MCF 10A (cell line): ENCODE results near the gene SEC61A1. TPM values are rescaled to one million over a fixed set of nuclear protein-coding genes. Genes with fewer than 3 reads are reported as not detected.
A peak's percentile ranks its signal among the peaks of the same experiment; 100 is the strongest.

Experiments used
- BruUV-seq: library from RNA; stranded (reverse); fragments of 400-500 nt; replicated peaks from 2 replicates; lab custom pipeline; 2021; lab: Mats Ljungman, UMichigan
- CTCF ChIA-PET: fragments of 300-600 bp; sonication (Branson Sonifier 250); formaldehyde crosslinking; extraction: SDS; loops from one replicate; lab custom pipeline; 2021; ENCODE audit warnings: antibody characterized with exemption, inconsistent platforms; lab: Yijun Ruan, JAX
- POLR2A ChIA-PET: fragments of 300-600, 350-650 bp; sonication (Branson Sonifier 250); formaldehyde crosslinking; extraction: SDS; loops from one replicate; lab custom pipeline; 2020; ENCODE audit warnings: antibody characterized with exemption, inconsistent platforms; lab: Yijun Ruan, JAX
- DNase-seq: peaks from one replicate; pipeline ENCODE4 v3.0.0-alpha.2; 2018; ENCODE audit not compliant: unreplicated experiment
- H3K27ac Mint-ChIP-seq: one replicate; pipeline ENCODE4 v1.8.0; 2022; ENCODE audit warnings: mild to moderate bottlenecking, low read depth, mixed read lengths; ENCODE audit not compliant: unreplicated experiment
- H3K27me3 Mint-ChIP-seq: one replicate; pipeline ENCODE4 v1.8.0; 2022; ENCODE audit warnings: mixed read lengths; ENCODE audit not compliant: insufficient read depth, unreplicated experiment
- H3K36me3 Mint-ChIP-seq: one replicate; pipeline ENCODE4 v1.8.0; 2022; ENCODE audit warnings: mild to moderate bottlenecking, moderate library complexity, mixed read lengths; ENCODE audit not compliant: insufficient read depth, unreplicated experiment
- H3K4me1 Mint-ChIP-seq: one replicate; pipeline ENCODE4 v1.8.0; 2022; ENCODE audit warnings: mixed read lengths; ENCODE audit not compliant: insufficient read depth, unreplicated experiment
- H3K4me3 Mint-ChIP-seq: one replicate; pipeline ENCODE4 v1.8.0; 2022; ENCODE audit warnings: mild to moderate bottlenecking, moderate library complexity, mixed read lengths; ENCODE audit not compliant: unreplicated experiment
- H3K9me3 Mint-ChIP-seq: one replicate; pipeline ENCODE4 v1.8.0; 2022; ENCODE audit warnings: mixed read lengths; ENCODE audit not compliant: unreplicated experiment
- intact Hi-C: fragments of 100-400 bp; cut with micrococcal nuclease; formaldehyde crosslinking; loops from 2 replicates; pipeline ENCODE4 v1.14.1; 2022
- total RNA-seq: library from RNA; stranded (reverse); gene quantifications from 2 replicates; pipeline ENCODE4 v1.2.3, GENCODE V29; 2022
- TF ChIP-seq, protein P1 (sequence below): fragments of 200-600 bp; IDR thresholded peaks from one replicate; pipeline ENCODE4 v1.8.0; 2022; ENCODE audit warnings: antibody characterized with exemption, mild to moderate bottlenecking; ENCODE audit not compliant: unreplicated experiment

SEC61A1 gene
- total RNA-seq, 1 experiment from 2014 or later = 418 TPM

- TF ChIP-seq, protein P1, sequence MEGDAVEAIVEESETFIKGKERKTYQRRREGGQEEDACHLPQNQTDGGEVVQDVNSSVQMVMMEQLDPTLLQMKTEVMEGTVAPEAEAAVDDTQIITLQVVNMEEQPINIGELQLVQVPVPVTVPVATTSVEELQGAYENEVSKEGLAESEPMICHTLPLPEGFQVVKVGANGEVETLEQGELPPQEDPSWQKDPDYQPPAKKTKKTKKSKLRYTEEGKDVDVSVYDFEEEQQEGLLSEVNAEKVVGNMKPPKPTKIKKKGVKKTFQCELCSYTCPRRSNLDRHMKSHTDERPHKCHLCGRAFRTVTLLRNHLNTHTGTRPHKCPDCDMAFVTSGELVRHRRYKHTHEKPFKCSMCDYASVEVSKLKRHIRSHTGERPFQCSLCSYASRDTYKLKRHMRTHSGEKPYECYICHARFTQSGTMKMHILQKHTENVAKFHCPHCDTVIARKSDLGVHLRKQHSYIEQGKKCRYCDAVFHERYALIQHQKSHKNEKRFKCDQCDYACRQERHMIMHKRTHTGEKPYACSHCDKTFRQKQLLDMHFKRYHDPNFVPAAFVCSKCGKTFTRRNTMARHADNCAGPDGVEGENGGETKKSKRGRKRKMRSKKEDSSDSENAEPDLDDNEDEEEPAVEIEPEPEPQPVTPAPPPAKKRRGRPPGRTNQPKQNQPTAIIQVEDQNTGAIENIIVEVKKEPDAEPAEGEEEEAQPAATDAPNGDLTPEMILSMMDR = no peak
- H3K27ac Mint-ChIP-seq = peak overlapping the region; percentile 92
- peak overlapping the region; percentile 100 for H3K4me3 Mint-ChIP-seq
- no peak for DNase-seq
- no peaks in the 10 kb centered on the region for H3K27me3 Mint-ChIP-seq
- H3K4me1 Mint-ChIP-seq = peaks cover 37% of the 10 kb centered on the region
- intact Hi-C loops = no loop called here
- ChIA-PET POLR2A (interaction anchor here (0.6 to 3.0 kb wide), 16 partner anchors 10 to 674 kb away, joined by 3 to 17 read pairs (median 4); partner anchors contain the start of genes MCM2 and RUVBL1), CTCF (interaction anchor here (1.1 to 2.1 kb wide), 3 partner anchors 14 to 360 kb away, joined by 3 to 13 read pairs (median 4); no protein-coding TSS in a partner anchor)
- BruUV-seq = no TSS peak
- no peaks in the 10 kb centered on the region for H3K9me3 Mint-ChIP-seq
- peaks cover 56% of the 10 kb centered on the region for H3K36me3 Mint-ChIP-seq
Observed at GRCh38 chr3:128053614-128054013, 1.4 kb downstream of the SEC61A1 start.

DNA sequence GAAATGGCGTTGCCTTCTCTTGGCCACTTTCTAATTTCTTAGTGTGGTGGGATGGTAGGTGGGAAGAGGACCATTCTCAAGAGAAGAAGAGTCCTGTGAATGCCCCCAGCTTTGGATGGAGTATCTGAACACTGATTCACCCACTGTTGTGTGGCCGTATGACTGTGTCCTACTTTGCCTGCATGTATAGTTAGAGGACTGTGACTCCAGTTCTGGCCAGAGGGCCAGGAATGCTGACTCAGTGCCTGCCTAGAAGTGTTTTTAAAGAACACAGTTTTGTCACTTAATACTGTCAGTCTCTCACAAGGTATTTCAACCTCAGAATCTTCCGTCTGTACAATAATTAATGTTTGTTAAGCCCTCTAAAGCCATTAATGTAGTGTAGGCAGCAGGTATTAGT is 2.1 kb downstream of the SEC61A1 start:
- Mint-ChIP-seq H3K4me3 (peak overlapping the region; percentile 100), H3K9me3 (no peaks in the 10 kb centered on the region), H3K4me1 (peaks cover 37% of the 10 kb centered on the region), H3K27ac (peak overlapping the region; percentile 92), H3K36me3 (peaks cover 63% of the 10 kb centered on the region), H3K27me3 (no peaks in the 10 kb centered on the region)
- ChIA-PET CTCF (interaction anchor here (1.2 to 2.1 kb wide), 2 partner anchors 13 to 79 kb away, joined by 4 to 13 read pairs; no protein-coding TSS in a partner anchor), POLR2A (interaction anchor here (0.8 to 2.0 kb wide), 8 partner anchors 9 to 465 kb away, joined by 3 to 8 read pairs (median 4); partner anchors contain the start of gene RUVBL1)
- no TSS peak for BruUV-seq
- DNase-seq = peak; percentile 54
- intact Hi-C loops = no loop called here
- TF ChIP-seq, protein P1 = no peak

- ChIA-PET POLR2A (interaction anchor here (0.6 to 1.9 kb wide), 4 partner anchors 13 to 1128 kb away, joined by 3 to 6 read pairs (median 3); no protein-coding TSS in a partner anchor), CTCF (interaction anchor here (0.6 to 2.2 kb wide), 5 partner anchors 10 to 408 kb away, joined by 3 to 21 read pairs (median 4); no protein-coding TSS in a partner anchor)
- Mint-ChIP-seq H3K4me1 (peaks cover 46% of the 10 kb centered on the region), H3K27ac (no peak overlapping the region), H3K4me3 (no peak overlapping the region), H3K9me3 (no peaks in the 10 kb centered on the region), H3K36me3 (peaks cover 82% of the 10 kb centered on the region), H3K27me3 (no peaks in the 10 kb centered on the region)
- DNase-seq = no peak
- no TSS peak for BruUV-seq
- intact Hi-C loops = no loop called here
- TF ChIP-seq, protein P1 = no peak
Observed at GRCh38 chr3:128056258-128056657, 4.0 kb downstream of the SEC61A1 start.

- BruUV-seq = no TSS peak
- H3K36me3 Mint-ChIP-seq = peaks cover 99% of the 10 kb centered on the region
Observed at GRCh38 chr3:128060473-128061381, 8.5 kb downstream of the SEC61A1 start.

More at GRCh38 chr3:128060473-128061381, 8.5 kb downstream of the SEC61A1 start:
- TF ChIP-seq, protein P1 = no peak
- Mint-ChIP-seq H3K27me3 (no peaks in the 10 kb centered on the region), H3K27ac (peak overlapping the region; percentile 74), H3K4me1 (peaks cover 19% of the 10 kb centered on the region), H3K9me3 (no peaks in the 10 kb centered on the region), H3K4me3 (no peak overlapping the region)
- DNase-seq = peak; percentile 50
- ChIA-PET POLR2A (interaction anchor here (1.1 kb wide), 1 partner anchor 9 kb away, joined by 6 read pairs; the partner anchor contains the start of gene SEC61A1), CTCF (interaction anchor here (0.7 to 0.8 kb wide), 2 partner anchors 59 to 314 kb away, joined by 3 read pairs; no protein-coding TSS in a partner anchor)
- intact Hi-C loops = no loop called here
